Measurements from ENCODE around the gene COQ8A.
A peak's percentile ranks its signal among the peaks of the same experiment; 100 is the strongest.

The COQ8A gene

GRCh38 chr1:226972931-226973330 is 32.8 kb downstream of the COQ8A start:
- TF ChIP-seq CTCF (conservative IDR thresholded peaks at IDR 0.05; ENCODE audit: low read depth, low read length), result no peak
- DNase-seq (ENCODE audit: low read depth), result no peak
- no peak overlapping the region for H3K4me3 ChIP-seq (ENCODE audit: low read depth, low read length)

GRCh38 chr1:226973371-226973897 is 33.3 kb downstream of the COQ8A start:
- DNase-seq (ENCODE audit: low read depth), result no peak
- no peak overlapping the region for H3K4me3 ChIP-seq (ENCODE audit: low read depth, low read length)
- TF ChIP-seq CTCF (conservative IDR thresholded peaks at IDR 0.05; ENCODE audit: low read depth, low read length), result no peak

GRCh38 chr1:226973898-226974543 is 33.9 kb downstream of the COQ8A start:
- peak; percentile 14 for TF ChIP-seq CTCF (conservative IDR thresholded peaks at IDR 0.05; ENCODE audit: low read depth, low read length)
- H3K4me3 ChIP-seq (ENCODE audit: low read depth, low read length), result no peak overlapping the region
- DNase-seq (ENCODE audit: low read depth), result peak; percentile 74

GRCh38 chr1:226974544-226975258 is 34.6 kb downstream of the COQ8A start:
- DNase-seq (ENCODE audit: low read depth), result no peak
- no peak for TF ChIP-seq CTCF (conservative IDR thresholded peaks at IDR 0.05; ENCODE audit: low read depth, low read length)
- H3K4me3 ChIP-seq (ENCODE audit: low read depth, low read length), result no peak overlapping the region

GRCh38 chr1:226975259-226976250 is 35.5 kb downstream of the COQ8A start:
- no peak for DNase-seq (ENCODE audit: low read depth)
- no peak for TF ChIP-seq CTCF (conservative IDR thresholded peaks at IDR 0.05; ENCODE audit: low read depth, low read length)
- no peak overlapping the region for H3K4me3 ChIP-seq (ENCODE audit: low read depth, low read length)

- no peak overlapping the region for H3K4me3 ChIP-seq (ENCODE audit: low read depth, low read length)
- no peak for DNase-seq (ENCODE audit: low read depth)
- no peak for TF ChIP-seq CTCF (conservative IDR thresholded peaks at IDR 0.05; ENCODE audit: low read depth, low read length)
These were observed 36.3 kb downstream of the COQ8A start for GRCh38 chr1:226976276-226976977.
